ENCODE results near the gene SPSB2.

Gene SPSB2

DNA sequence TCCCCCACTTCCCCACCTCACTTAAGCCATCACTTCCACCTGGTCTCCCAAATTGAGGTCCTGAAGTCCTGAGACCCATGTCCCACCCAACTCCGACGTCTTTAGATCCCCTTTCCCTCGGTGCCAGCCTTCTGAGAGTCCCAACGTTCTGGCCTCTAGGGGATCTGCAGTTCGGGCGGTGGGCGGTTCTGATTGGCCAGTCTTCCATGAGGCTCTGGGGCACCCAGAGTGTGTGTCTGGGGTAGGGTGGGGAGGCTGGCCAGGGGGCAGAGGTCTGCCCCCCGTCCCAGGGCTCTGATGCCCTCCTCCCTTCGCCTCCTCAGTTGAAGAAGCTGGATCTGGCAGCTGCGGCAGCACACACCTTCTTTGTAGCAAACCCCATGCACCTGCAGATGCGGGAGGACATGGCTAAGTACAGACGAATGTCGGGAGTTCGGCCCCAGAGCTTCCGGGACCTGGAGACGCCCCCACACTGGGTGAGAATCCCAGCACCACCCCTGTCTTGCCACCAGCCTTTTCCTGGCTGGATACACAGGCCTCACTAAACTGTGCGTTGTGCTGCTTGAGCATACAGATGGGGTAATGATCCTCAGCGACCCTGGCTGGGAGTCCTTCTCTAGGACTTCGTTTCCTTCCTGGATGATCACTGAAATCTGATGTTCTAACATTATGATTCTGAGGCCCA, 43.4 kb downstream of the SPSB2 start:
- DNase-seq = peak in 1 of 2 experiments; percentile 52

GRCh38 chr12:6828781-6829535, 44.1 kb downstream of the SPSB2 start:
- DNase-seq = peak in 1 of 2 experiments; percentile 52

DNA sequence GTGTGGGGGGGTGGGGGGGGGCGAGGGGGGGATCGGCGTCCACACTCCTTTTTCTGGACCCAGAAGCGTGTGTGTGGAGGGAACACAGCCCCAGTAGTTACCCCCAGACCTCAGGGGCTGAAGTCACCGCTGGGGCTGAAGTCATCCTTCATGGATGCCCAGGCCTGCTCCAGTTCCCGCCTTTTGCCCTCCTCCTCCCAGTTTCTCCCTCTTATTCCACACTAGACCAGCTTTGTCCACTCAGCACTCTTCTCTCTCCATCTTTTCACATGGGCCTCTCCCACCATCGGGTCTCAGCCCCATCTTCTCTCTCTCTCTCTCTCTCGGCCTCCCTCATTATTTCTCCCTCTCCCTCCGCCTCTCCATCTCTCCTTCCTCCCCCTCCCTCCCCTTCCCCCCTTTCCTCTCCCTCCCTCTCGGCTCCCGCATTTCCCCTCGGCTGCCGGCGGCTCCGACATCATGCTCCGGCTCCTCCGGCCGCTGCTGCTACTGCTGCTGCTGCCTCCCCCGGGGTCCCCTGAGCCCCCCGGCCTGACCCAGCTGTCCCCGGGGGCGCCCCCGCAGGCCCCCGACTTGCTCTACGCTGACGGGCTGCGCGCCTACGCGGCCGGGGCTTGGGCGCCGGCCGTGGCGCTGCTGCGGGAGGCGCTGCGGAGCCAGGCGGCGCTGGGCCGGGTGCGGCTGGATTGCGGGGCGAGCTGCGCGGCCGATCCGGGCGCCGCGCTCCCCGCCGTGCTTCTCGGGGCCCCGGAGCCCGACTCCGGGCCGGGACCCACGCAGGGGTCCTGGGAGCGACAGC, 44.9 kb downstream of the SPSB2 start, which contains the start of gene P3H3:
TSS of gene P3H3 (plus strand) at position 426 of the 799 bp plus-strand sequence. CDS start at position 460, 34 bp downstream.
- DNase-seq = peak; percentile 14 to 52

DNA sequence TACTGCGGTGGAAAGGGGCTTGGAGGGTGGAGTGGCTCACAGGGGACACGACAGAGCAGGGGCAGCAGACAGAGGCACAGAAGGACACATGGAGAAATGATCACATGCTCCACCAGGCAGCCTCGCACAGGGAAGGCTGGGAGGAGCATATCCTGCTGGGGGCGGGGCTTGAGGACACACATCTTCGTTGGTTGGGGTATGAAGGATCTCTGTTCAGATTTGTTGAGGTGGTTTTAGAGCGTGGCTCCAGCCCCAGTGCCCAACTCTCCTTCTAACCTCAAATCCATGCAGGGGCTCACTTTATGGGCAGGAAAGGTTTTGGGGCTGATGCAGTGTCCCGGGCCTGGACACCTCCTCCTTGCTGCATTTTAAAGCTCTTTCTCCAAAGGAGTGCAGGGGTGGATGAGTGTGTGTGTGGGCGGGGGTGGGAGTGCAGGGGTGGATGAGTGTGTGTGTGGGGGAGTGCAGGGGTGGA, 45.6 kb downstream of the SPSB2 start:
- DNase-seq = peak; percentile 78 to 92

GRCh38 chr12:6826734-6827436, 46.2 kb downstream of the SPSB2 start:
- no peak for DNase-seq

DNA sequence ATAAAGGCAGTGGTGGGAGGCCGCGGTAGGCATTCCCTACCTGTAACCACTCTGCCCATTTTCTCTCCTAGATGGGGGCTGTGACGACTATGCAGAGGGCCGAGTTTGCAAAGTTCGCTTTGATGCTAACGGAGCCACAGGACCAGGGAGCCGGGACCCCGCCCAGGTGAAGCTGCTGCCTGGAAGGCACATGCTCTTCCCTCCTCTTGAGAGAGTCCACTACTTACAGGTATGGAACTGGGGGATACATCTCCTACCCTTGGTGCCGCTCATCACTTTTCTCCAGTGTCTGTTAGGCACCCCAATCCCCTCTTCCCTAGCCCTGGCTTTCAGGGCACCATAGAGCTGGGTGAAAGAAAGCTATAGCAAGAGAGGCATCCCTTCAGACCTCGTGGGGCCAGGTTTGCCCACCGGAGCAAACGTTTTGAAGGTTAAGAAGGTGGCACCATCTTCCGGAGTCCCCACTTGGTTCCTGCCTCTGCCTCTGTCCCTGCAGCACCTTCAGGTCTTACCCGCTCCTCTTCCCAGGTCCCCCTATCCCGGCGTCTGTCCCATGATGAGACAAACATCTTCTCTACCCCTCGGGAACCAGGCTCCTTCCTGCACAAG, 46.9 kb downstream of the SPSB2 start:
- DNase-seq = no peak

DNA sequence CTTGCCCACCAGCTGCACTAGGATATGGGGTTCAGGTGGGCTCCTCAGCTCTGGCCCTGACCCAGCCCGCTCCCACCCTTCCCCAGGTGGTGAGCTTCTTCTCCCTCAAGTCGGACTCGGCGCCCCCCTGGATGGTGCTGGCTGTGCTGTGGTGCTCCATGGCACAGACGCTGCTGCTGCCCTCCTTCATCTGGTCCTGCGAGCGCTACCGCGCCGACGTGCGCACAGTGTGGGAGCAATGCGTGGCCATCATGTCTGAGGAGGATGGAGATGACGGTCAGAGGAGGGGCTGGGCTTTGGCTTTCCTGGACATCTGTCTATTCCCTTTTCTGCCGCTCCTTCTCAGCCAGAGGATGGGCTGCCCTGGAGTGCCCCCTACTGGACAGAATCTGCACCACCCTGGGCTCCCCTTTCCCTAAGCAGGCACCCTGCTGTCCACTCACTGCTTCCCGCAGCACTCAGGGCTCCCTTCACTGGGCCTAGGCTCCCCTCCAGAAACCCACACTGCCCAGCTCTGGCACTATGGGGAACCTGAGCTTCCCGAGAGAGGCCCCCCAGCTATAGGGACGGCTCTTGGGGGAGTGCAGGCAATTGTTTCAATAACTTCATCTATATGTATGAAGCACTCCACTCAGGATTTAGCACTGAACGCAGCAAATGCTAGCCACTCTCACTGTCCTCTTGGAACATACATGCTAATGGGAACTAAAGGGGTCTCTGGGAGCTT, 47.5 kb downstream of the SPSB2 start:
- peak; percentile 88 to 91 for DNase-seq

GRCh38 chr12:6824901-6825381, 48.2 kb downstream of the SPSB2 start:
- DNase-seq = no peak

- DNase-seq = no peak
These were observed 48.9 kb downstream of the SPSB2 start for GRCh38 chr12:6824085-6824775.

GRCh38 chr12:6823182-6824084, 49.7 kb downstream of the SPSB2 start:
- no peak for DNase-seq

GRCh38 chr12:6822426-6823135, 50.5 kb downstream of the SPSB2 start:
- DNase-seq = no peak

- DNase-seq = peak; percentile 61
These were observed 51.3 kb downstream of the SPSB2 start, which contains the start of gene GPR162 for GRCh38 chr12:6821591-6822425. GPR162 (plus strand) TSS chr12:6821821; CDS start chr12:6823899, 2,078 bp downstream.

Measured in NCI-H446 (cell line).